MG63 (cell line): Measurements from ENCODE around the gene SNX10. TPM values are rescaled to one million over a fixed set of nuclear protein-coding genes. Genes with fewer than 3 reads are reported as not detected.
A peak's percentile ranks its signal among the peaks of the same experiment; 100 is the strongest.

Source experiments
- DNase-seq: peaks from one replicate; pipeline ENCODE4 v3.0.0-alpha.2; 2020
- H3K27me3 ChIP-seq: fragments of 250-450 bp; sonication (Bioruptor Pico); 2 replicates; pipeline ENCODE4 v1.5.1; 2020; ENCODE audit warnings: mild to moderate bottlenecking, moderate library complexity
- H3K36me3 ChIP-seq: fragments of 250-450 bp; sonication (Bioruptor Pico); 2 replicates; pipeline ENCODE4 v1.5.1; 2020; ENCODE audit warnings: mild to moderate bottlenecking, moderate library complexity
- H3K4me3 ChIP-seq: fragments of 250-450 bp; sonication (Bioruptor Pico); 2 replicates; pipeline ENCODE4 v1.5.1; 2020; ENCODE audit warnings: mild to moderate bottlenecking, moderate library complexity
- H3K9me3 ChIP-seq: fragments of 250-450 bp; sonication (Bioruptor Pico); 2 replicates; pipeline ENCODE4 v1.5.1; 2020; ENCODE audit warnings: mild to moderate bottlenecking, moderate library complexity
- total RNA-seq: library from RNA; depleted of rRNA; stranded (reverse); fragments of >200 nt; shearing (Covaris generic); gene quantifications from 2 replicates; pipeline ENCODE4 v1.2.3, GENCODE V29; 2014; ENCODE audit warnings: low replicate concordance

SNX10 gene
- total RNA-seq, 1 experiment from 2014 or later, result 4.4 TPM

- DNase-seq, result no peak
- Histone ChIP-seq H3K4me3 (no peak overlapping the region), H3K36me3 (no peaks in the 10 kb centered on the region), H3K9me3 (no peaks in the 10 kb centered on the region), H3K27me3 (peaks cover 62% of the 10 kb centered on the region)
Measured at GRCh38 chr7:26372704-26373103, 81.0 kb downstream of the SNX10 start.

- Histone ChIP-seq H3K4me3 (no peak overlapping the region), H3K9me3 (no peaks in the 10 kb centered on the region), H3K27me3 (peaks cover 74% of the 10 kb centered on the region), H3K36me3 (no peaks in the 10 kb centered on the region)
- no peak for DNase-seq
Measured at GRCh38 chr7:26374647-26375373, 83.1 kb downstream of the SNX10 start.

- no peaks in the 10 kb centered on the region for H3K9me3 ChIP-seq
- DNase-seq, result no peak
- peaks cover 68% of the 10 kb centered on the region for H3K27me3 ChIP-seq
- no peak overlapping the region for H3K4me3 ChIP-seq
- H3K36me3 ChIP-seq, result no peaks in the 10 kb centered on the region
Measured at GRCh38 chr7:26375726-26376174, 84.1 kb downstream of the SNX10 start.

- Histone ChIP-seq H3K4me3 (peak overlapping the region; percentile 7; the same call in 1 of the 2 replicates), H3K36me3 (no peaks in the 10 kb centered on the region), H3K9me3 (no peaks in the 10 kb centered on the region), H3K27me3 (peaks cover 71% of the 10 kb centered on the region)
- peak; percentile 2 for DNase-seq
Measured at GRCh38 chr7:26376175-26376917, 84.7 kb downstream of the SNX10 start.

- no peaks in the 10 kb centered on the region for H3K36me3 ChIP-seq
- H3K27me3 ChIP-seq, result peaks cover 68% of the 10 kb centered on the region
- no peaks in the 10 kb centered on the region for H3K9me3 ChIP-seq
- H3K4me3 ChIP-seq, result no peak overlapping the region
- DNase-seq, result no peak
Measured at GRCh38 chr7:26378016-26378415, 86.4 kb downstream of the SNX10 start.

- Histone ChIP-seq H3K9me3 (no peaks in the 10 kb centered on the region), H3K27me3 (peaks cover 63% of the 10 kb centered on the region), H3K36me3 (no peaks in the 10 kb centered on the region), H3K4me3 (no peak overlapping the region)
- no peak for DNase-seq
Measured at GRCh38 chr7:26379711-26380110, 88.0 kb downstream of the SNX10 start.

- Histone ChIP-seq H3K4me3 (no peak overlapping the region), H3K9me3 (no peaks in the 10 kb centered on the region), H3K27me3 (peaks cover 60% of the 10 kb centered on the region), H3K36me3 (no peaks in the 10 kb centered on the region)
- no peak for DNase-seq
Measured at GRCh38 chr7:26381476-26382353, 90.1 kb downstream of the SNX10 start.

GRCh38 chr7:26385240-26385639 lies 93.6 kb downstream of the SNX10 start:
- peaks cover 71% of the 10 kb centered on the region for H3K27me3 ChIP-seq
- no peaks in the 10 kb centered on the region for H3K36me3 ChIP-seq
- DNase-seq, result no peak
- no peaks in the 10 kb centered on the region for H3K9me3 ChIP-seq
- no peak overlapping the region for H3K4me3 ChIP-seq

- H3K4me3 ChIP-seq, result no peak overlapping the region
- DNase-seq, result no peak
- H3K27me3 ChIP-seq, result peaks cover 86% of the 10 kb centered on the region
Measured at GRCh38 chr7:26387731-26388130, 96.1 kb downstream of the SNX10 start.

GRCh38 chr7:26388256-26388655 lies 96.6 kb downstream of the SNX10 start:
- H3K9me3 ChIP-seq, result no peaks in the 10 kb centered on the region
- H3K27me3 ChIP-seq, result peaks cover 87% of the 10 kb centered on the region
- DNase-seq, result no peak
- no peaks in the 10 kb centered on the region for H3K36me3 ChIP-seq
- no peak overlapping the region for H3K4me3 ChIP-seq

More at GRCh38 chr7:26387731-26388130, 96.1 kb downstream of the SNX10 start:
- H3K9me3 ChIP-seq, result no peaks in the 10 kb centered on the region
- no peaks in the 10 kb centered on the region for H3K36me3 ChIP-seq

- Histone ChIP-seq H3K9me3 (no peaks in the 10 kb centered on the region), H3K27me3 (peaks cover 87% of the 10 kb centered on the region), H3K36me3 (no peaks in the 10 kb centered on the region), H3K4me3 (no peak overlapping the region)
- DNase-seq, result no peak
Measured at GRCh38 chr7:26390016-26390415, 98.4 kb downstream of the SNX10 start.

- no peaks in the 10 kb centered on the region for H3K36me3 ChIP-seq
- peaks cover 55% of the 10 kb centered on the region for H3K27me3 ChIP-seq
- no peak for DNase-seq
- H3K9me3 ChIP-seq, result no peaks in the 10 kb centered on the region
- no peak overlapping the region for H3K4me3 ChIP-seq
Measured at GRCh38 chr7:26393818-26394217, 102.2 kb downstream of the SNX10 start.

- Histone ChIP-seq H3K4me3 (no peak overlapping the region), H3K9me3 (no peaks in the 10 kb centered on the region), H3K27me3 (peaks cover 22% of the 10 kb centered on the region), H3K36me3 (no peaks in the 10 kb centered on the region)
- DNase-seq, result no peak
Measured at GRCh38 chr7:26397332-26397731, 105.7 kb downstream of the SNX10 start.

- peak; percentile 2 for DNase-seq
- no peaks in the 10 kb centered on the region for H3K9me3 ChIP-seq
- peaks cover 16% of the 10 kb centered on the region for H3K27me3 ChIP-seq
- H3K4me3 ChIP-seq, result peak overlapping the region; percentile 51
- H3K36me3 ChIP-seq, result no peaks in the 10 kb centered on the region
Measured at GRCh38 chr7:26397796-26398426, 106.2 kb downstream of the SNX10 start.

- H3K9me3 ChIP-seq, result no peaks in the 10 kb centered on the region
- DNase-seq, result peak; percentile 60
- peaks cover 13% of the 10 kb centered on the region for H3K27me3 ChIP-seq
- H3K4me3 ChIP-seq, result peak overlapping the region; percentile 51
- H3K36me3 ChIP-seq, result no peaks in the 10 kb centered on the region
Measured at GRCh38 chr7:26398427-26398755, 106.7 kb downstream of the SNX10 start.

GRCh38 chr7:26398756-26399509 lies 107.3 kb downstream of the SNX10 start:
- Histone ChIP-seq H3K9me3 (no peaks in the 10 kb centered on the region), H3K27me3 (peaks cover 7% of the 10 kb centered on the region; the same call in 1 of the 2 replicates)
- peak; percentile 50 for DNase-seq

More at GRCh38 chr7:26398756-26399509, 107.3 kb downstream of the SNX10 start:
- Histone ChIP-seq H3K36me3 (no peaks in the 10 kb centered on the region), H3K4me3 (peak overlapping the region; percentile 51)
